Measurements from ENCODE around the gene SNORC.

SNORC gene

GRCh38 chr2:232926431-232926939 is 56.4 kb downstream of the SNORC start:
- no peak for DNase-seq (ENCODE audit: low spot score)

GRCh38 chr2:232927032-232927792 is 57.1 kb downstream of the SNORC start:
- peak; percentile 17 for DNase-seq (ENCODE audit: low spot score)

- DNase-seq (ENCODE audit: low spot score) = no peak
These were observed 57.9 kb downstream of the SNORC start for GRCh38 chr2:232927793-232928550.
